T-helper 2 cell treated with Interferon-gamma antibody and Interleukin-4, amounts not matched to agents 5 μg/mL and 100 μg/mL, for 36 hours (primary cell): ENCODE results near the gene TWSG1.

Source experiments
- DNase-seq: peaks from one replicate; pipeline ENCODE4 v3.0.0; 2021; ENCODE audit warnings: low spot score
- H3K27ac Mint-ChIP-seq: one replicate; pipeline ENCODE4 v1.8.0; 2021; ENCODE audit warnings: mild to moderate bottlenecking, mixed read lengths
- H3K27me3 Mint-ChIP-seq: one replicate; pipeline ENCODE4 v1.8.0; 2021; ENCODE audit warnings: low read depth, mixed read lengths
- H3K36me3 Mint-ChIP-seq: one replicate; pipeline ENCODE4 v1.8.0; 2021; ENCODE audit warnings: low read depth, mixed read lengths
- H3K4me1 Mint-ChIP-seq: one replicate; pipeline ENCODE4 v1.8.0; 2021; ENCODE audit warnings: low read depth, mixed read lengths
- H3K4me3 Mint-ChIP-seq: one replicate; pipeline ENCODE4 v1.8.0; 2022; ENCODE audit warnings: mild to moderate bottlenecking, moderate library complexity, mixed read lengths
- H3K9me3 Mint-ChIP-seq: one replicate; pipeline ENCODE4 v1.8.0; 2021; ENCODE audit warnings: mixed read lengths

TWSG1 gene

DNA sequence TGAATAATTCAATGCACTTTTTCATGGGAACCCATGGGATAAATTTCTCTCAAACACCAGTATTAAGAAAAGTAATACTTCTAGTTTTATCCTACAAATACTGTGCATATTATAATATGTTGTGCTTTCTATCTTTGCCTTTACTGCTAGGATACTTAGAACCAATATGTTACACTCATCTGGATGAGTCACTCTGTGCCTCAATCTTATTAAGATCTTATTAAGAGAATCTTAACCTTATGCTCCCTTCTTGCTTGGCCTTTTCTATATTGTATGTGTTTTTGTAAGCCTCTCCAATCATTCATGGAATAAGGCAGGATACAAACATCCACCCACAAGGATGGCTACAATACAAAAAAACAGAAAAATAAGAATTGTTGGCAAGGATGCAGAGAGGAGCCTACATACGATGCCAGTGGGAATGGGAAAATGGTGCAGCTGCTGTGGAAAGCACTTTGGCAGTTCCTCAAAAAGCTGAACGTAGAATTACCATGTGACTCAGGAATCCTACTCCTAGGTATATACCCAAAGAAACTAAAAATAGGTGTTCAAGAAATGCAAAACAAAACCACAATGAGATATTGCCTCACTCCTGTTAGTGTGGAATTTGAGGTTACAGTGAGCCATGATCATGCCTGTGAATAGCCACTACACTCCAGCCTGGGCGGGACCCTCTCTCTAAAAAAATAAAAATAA, 10.7 kb upstream of the TWSG1 start:
- H3K36me3 Mint-ChIP-seq, result no peaks in the 10 kb centered on the region
- peaks cover 20% of the 10 kb centered on the region for H3K27me3 Mint-ChIP-seq
- H3K27ac Mint-ChIP-seq, result no peak overlapping the region
- H3K4me3 Mint-ChIP-seq, result no peak overlapping the region
- DNase-seq, result no peak
- no peaks in the 10 kb centered on the region for H3K9me3 Mint-ChIP-seq
- H3K4me1 Mint-ChIP-seq, result no peaks in the 10 kb centered on the region

- Mint-ChIP-seq H3K27me3 (peaks cover 32% of the 10 kb centered on the region), H3K36me3 (no peaks in the 10 kb centered on the region), H3K27ac (no peak overlapping the region), H3K4me3 (no peak overlapping the region), H3K4me1 (no peaks in the 10 kb centered on the region), H3K9me3 (no peaks in the 10 kb centered on the region)
- DNase-seq, result no peak
These were observed 8.9 kb upstream of the TWSG1 start for GRCh38 chr18:9325716-9326115.

DNA sequence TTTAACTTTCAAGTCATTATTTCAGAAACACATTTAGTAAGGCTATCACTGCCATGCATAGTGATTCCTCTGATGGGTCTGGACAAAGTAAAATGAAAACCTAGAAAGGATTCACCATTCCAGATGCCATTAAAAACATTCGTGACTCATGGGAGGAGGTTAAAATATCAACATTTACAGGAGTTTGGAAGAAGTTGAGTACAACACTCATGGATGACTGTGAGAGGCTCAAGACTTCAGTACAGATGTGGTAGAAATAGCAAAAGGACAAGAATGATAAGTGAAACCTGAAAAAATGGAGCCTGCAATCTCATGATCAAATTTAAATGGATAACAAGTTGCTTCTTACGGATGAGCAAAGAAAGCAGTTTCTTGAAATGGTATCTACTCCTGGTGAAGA, 5.8 kb upstream of the TWSG1 start:
- peaks cover 43% of the 10 kb centered on the region for H3K27me3 Mint-ChIP-seq
- no peak overlapping the region for H3K27ac Mint-ChIP-seq
- H3K4me3 Mint-ChIP-seq, result no peak overlapping the region
- peaks cover 1% of the 10 kb centered on the region for H3K4me1 Mint-ChIP-seq
- no peaks in the 10 kb centered on the region for H3K9me3 Mint-ChIP-seq
- H3K36me3 Mint-ChIP-seq, result no peaks in the 10 kb centered on the region
- DNase-seq, result no peak

- Mint-ChIP-seq H3K4me1 (peaks cover 6% of the 10 kb centered on the region), H3K27me3 (peaks cover 46% of the 10 kb centered on the region), H3K9me3 (no peaks in the 10 kb centered on the region), H3K4me3 (no peak overlapping the region), H3K36me3 (no peaks in the 10 kb centered on the region), H3K27ac (no peak overlapping the region)
- DNase-seq, result no peak
These were observed 5.1 kb upstream of the TWSG1 start for GRCh38 chr18:9329471-9329870.

- H3K36me3 Mint-ChIP-seq, result no peaks in the 10 kb centered on the region
- H3K9me3 Mint-ChIP-seq, result no peaks in the 10 kb centered on the region
- H3K4me1 Mint-ChIP-seq, result peaks cover 6% of the 10 kb centered on the region
- peaks cover 46% of the 10 kb centered on the region for H3K27me3 Mint-ChIP-seq
- DNase-seq, result no peak
- H3K4me3 Mint-ChIP-seq, result no peak overlapping the region
- H3K27ac Mint-ChIP-seq, result no peak overlapping the region
These were observed 4.2 kb upstream of the TWSG1 start for GRCh38 chr18:9330419-9330818.

DNA sequence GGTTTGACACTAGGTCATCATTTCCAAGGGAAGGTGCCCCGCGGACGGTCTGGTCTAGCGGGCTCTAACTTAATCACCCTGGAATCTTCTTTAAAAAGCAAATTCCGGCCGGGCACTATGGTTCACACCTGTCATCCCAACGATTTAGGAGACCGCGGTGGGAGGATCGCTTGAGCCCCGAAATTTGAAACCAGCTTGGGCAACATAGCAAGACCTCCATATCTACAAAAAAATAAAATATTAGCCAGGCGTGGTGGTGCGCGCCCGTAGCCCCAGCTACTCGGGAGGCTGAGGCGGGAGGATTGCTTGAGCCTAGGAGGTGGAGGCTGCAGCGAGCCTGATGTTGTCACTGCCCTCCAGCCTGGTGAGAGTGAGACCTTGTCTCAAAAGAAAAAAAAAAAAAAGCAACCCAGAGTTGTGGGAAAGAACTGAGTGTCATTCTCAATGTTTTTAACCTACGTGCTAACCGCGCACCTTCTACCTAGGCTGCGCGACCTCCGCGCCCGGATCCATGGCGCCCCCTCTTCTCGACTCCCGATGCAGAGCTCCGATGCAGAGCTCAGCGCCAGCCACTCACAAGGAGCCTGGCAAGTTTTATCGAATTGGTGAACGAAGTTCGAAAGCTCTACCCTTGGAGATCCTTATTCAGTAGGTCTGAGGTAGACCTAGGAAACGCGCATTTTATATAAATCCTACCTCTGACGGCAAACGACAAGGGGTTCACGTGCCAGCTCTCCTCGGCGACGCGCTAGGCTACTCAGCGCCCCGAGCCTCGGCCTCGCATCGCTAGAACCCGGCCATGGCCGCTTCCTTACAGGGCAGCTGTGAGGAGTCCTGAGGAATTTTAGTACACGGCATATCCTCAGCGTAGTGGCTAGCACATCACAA, 888 bp upstream of the TWSG1 start:
- Mint-ChIP-seq H3K4me1 (peaks cover 26% of the 10 kb centered on the region), H3K27me3 (peaks cover 35% of the 10 kb centered on the region), H3K27ac (peak overlapping the region; percentile 70), H3K36me3 (peaks cover 3% of the 10 kb centered on the region), H3K4me3 (peak overlapping the region; percentile 90), H3K9me3 (no peaks in the 10 kb centered on the region)
- no peak for DNase-seq

- Mint-ChIP-seq H3K9me3 (no peaks in the 10 kb centered on the region), H3K27me3 (peaks cover 26% of the 10 kb centered on the region), H3K4me1 (peaks cover 26% of the 10 kb centered on the region), H3K27ac (peak overlapping the region; percentile 26), H3K36me3 (peaks cover 4% of the 10 kb centered on the region), H3K4me3 (peak overlapping the region; percentile 90)
- DNase-seq, result peak; percentile 43
These were observed 562 bp downstream of the TWSG1 start for GRCh38 chr18:9334973-9335696.

GRCh38 chr18:9335697-9336045, 1.1 kb downstream of the TWSG1 start:
- Mint-ChIP-seq H3K9me3 (no peaks in the 10 kb centered on the region), H3K36me3 (peaks cover 7% of the 10 kb centered on the region), H3K4me1 (peaks cover 26% of the 10 kb centered on the region), H3K4me3 (peak overlapping the region; percentile 86), H3K27ac (peak overlapping the region; percentile 45), H3K27me3 (peaks cover 21% of the 10 kb centered on the region)
- DNase-seq, result no peak

DNA sequence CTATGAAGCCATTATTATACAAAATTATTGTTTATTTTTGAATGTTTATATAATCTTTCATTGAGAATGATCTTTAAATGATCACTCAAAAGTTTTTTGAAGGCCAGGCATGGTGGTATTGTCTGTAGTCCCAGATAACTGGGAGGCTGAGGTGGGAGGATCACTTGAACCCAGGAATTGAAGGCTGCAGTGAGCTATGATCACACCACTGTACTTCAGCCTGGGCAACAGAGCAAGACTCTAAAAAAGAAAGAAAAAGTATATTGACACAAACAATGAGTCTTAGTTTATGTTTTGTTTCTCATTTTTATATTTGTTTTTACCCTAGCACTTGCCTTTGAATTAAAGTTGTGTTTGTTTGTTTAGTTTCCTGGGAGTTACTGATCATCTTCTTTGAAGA, 2.3 kb downstream of the TWSG1 start:
- Mint-ChIP-seq H3K27me3 (peaks cover 14% of the 10 kb centered on the region), H3K36me3 (peaks cover 7% of the 10 kb centered on the region), H3K9me3 (no peaks in the 10 kb centered on the region), H3K4me1 (peaks cover 26% of the 10 kb centered on the region), H3K27ac (no peak overlapping the region), H3K4me3 (no peak overlapping the region)
- DNase-seq, result no peak

GRCh38 chr18:9337873-9338272, 3.3 kb downstream of the TWSG1 start:
- no peak for DNase-seq
- Mint-ChIP-seq H3K4me3 (no peak overlapping the region), H3K36me3 (peaks cover 7% of the 10 kb centered on the region), H3K9me3 (no peaks in the 10 kb centered on the region), H3K27me3 (peaks cover 9% of the 10 kb centered on the region), H3K27ac (peak overlapping the region; percentile 34), H3K4me1 (peaks cover 26% of the 10 kb centered on the region)

DNA sequence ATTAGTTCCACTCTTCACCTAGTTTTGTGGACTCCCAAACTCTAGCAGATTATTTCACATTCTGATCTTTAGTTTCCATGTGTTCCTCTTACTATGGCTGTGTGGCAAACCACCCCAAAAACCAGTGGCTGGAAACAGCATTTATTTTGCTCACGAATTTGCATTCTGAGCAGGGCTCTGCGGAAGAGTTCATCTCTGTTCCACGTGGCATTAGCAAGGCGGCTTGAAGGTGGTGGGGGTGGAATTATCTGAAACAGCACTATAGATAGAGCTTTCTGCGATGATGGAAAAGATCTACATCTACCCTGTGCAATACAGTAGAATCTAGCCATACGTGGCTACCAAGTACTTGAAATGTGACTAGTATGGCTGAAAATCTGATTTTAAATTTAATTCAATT, 5.9 kb downstream of the TWSG1 start:
- H3K4me1 Mint-ChIP-seq, result peaks cover 20% of the 10 kb centered on the region
- peaks cover 17% of the 10 kb centered on the region for H3K36me3 Mint-ChIP-seq
- H3K27ac Mint-ChIP-seq, result no peak overlapping the region
- peaks cover 4% of the 10 kb centered on the region for H3K9me3 Mint-ChIP-seq
- H3K27me3 Mint-ChIP-seq, result no peaks in the 10 kb centered on the region
- DNase-seq, result no peak
- no peak overlapping the region for H3K4me3 Mint-ChIP-seq

GRCh38 chr18:9343577-9343976, 9.0 kb downstream of the TWSG1 start:
- Mint-ChIP-seq H3K9me3 (peaks cover 4% of the 10 kb centered on the region), H3K36me3 (peaks cover 14% of the 10 kb centered on the region), H3K27me3 (no peaks in the 10 kb centered on the region), H3K4me3 (no peak overlapping the region), H3K4me1 (no peaks in the 10 kb centered on the region), H3K27ac (no peak overlapping the region)
- DNase-seq, result no peak

GRCh38 chr18:9346775-9347174, 12.2 kb downstream of the TWSG1 start:
- Mint-ChIP-seq H3K9me3 (peaks cover 4% of the 10 kb centered on the region), H3K4me3 (no peak overlapping the region)

GRCh38 chr18:9348079-9348671, 13.6 kb downstream of the TWSG1 start:
- peaks cover 4% of the 10 kb centered on the region for H3K9me3 Mint-ChIP-seq
- peaks cover 10% of the 10 kb centered on the region for H3K36me3 Mint-ChIP-seq
- H3K4me3 Mint-ChIP-seq, result no peak overlapping the region
- DNase-seq, result no peak
- no peaks in the 10 kb centered on the region for H3K27me3 Mint-ChIP-seq
- H3K4me1 Mint-ChIP-seq, result no peaks in the 10 kb centered on the region
- no peak overlapping the region for H3K27ac Mint-ChIP-seq

More at GRCh38 chr18:9346775-9347174, 12.2 kb downstream of the TWSG1 start:
- Mint-ChIP-seq H3K27me3 (no peaks in the 10 kb centered on the region), H3K4me1 (no peaks in the 10 kb centered on the region), H3K36me3 (peaks cover 10% of the 10 kb centered on the region), H3K27ac (no peak overlapping the region)
- DNase-seq, result no peak
